B cell (primary cell): Measurements from ENCODE around the gene ACTR8. TPM values are rescaled to one million over a fixed set of nuclear protein-coding genes. Genes with fewer than 3 reads are reported as not detected.

Source experiments
- ATAC-seq: fragments of 200-7000 bp; cut with Tn5 transposase; one replicate; pipeline ENCODE4 v1.10.0; 2021; ENCODE audit warnings: low read depth, mild to moderate bottlenecking, moderate number of reproducible peaks, moderate library complexity
- CTCF ChIA-PET: fragments of 350-600 bp; sonication (Branson Sonifier 250); formaldehyde crosslinking; loops from one replicate; lab custom pipeline; 2021; ENCODE audit warnings: antibody characterized with exemption, inconsistent platforms; lab: Charles Lee
- POLR2A ChIA-PET: fragments of 350-600 bp; sonication (Branson Sonifier 250); formaldehyde crosslinking; loops from one replicate; lab custom pipeline; 2021; ENCODE audit warnings: antibody characterized with exemption; lab: Charles Lee
- DNase-seq: peaks from one replicate; pipeline ENCODE4 v3.0.0; 2013
- H2AFZ ChIP-seq: 2 replicates; pipeline ENCODE4 v1.6.1; 2012; ENCODE audit warnings: mild to moderate bottlenecking, low read depth, low read length; ENCODE audit not compliant: insufficient read depth, poor library complexity, severe bottlenecking
- H3K27ac ChIP-seq, 2 donors: 1 replicate in 1 of 2; 2 replicates in 1 of 2; pipeline ENCODE4 v1.5.1; 2012 to 2013; ENCODE audit warnings: low read length in 2 of 2, mild to moderate bottlenecking in 2 of 2, moderate library complexity in 1 of 2
- H3K27me3 ChIP-seq, 4 experiments: fragments of 200-600 bp in 1 of 4; sonication (generic) in 1 of 4; replicated peaks in 1 of 4; 1 replicate in 2 of 4; 2 replicates in 2 of 4; pipeline versions ENCODE4 v1.6.1 to v1.7.0; 2013 to 2016; ENCODE audit warnings: low read length in 3 of 4, mild to moderate bottlenecking in 2 of 4, mixed read lengths in 1 of 4, moderate library complexity in 1 of 4; ENCODE audit not compliant: insufficient read depth in 4 of 4, control insufficient read depth in 3 of 4; ENCODE audit errors: control extremely low read depth in 1 of 4
- H3K36me3 ChIP-seq, 2 experiments: replicated peaks in 1 of 2; 1 replicate in 1 of 2; 2 replicates in 1 of 2; pipeline versions ENCODE4 v1.6.1 to v1.7.1; 2013; ENCODE audit warnings: low read length in 1 of 2; ENCODE audit not compliant: insufficient read depth in 2 of 2, control insufficient read depth in 1 of 2; ENCODE audit errors: control extremely low read depth in 1 of 2, extremely low read depth in 1 of 2
- H3K4me1 ChIP-seq, 2 donors: fragments of 200-600 bp in 1 of 2; sonication (generic) in 1 of 2; 1 replicate in 1 of 2; 2 replicates in 1 of 2; pipeline versions ENCODE4 v1.5.1 to v1.6.1; 2013 to 2017; ENCODE audit warnings: low read length in 2 of 2; ENCODE audit not compliant: control insufficient read depth in 2 of 2, insufficient read depth in 2 of 2
- H3K4me2 ChIP-seq: replicated peaks from 2 replicates; pipeline ENCODE3; 2012; ENCODE audit warnings: mild to moderate bottlenecking, low read depth, low read length; ENCODE audit not compliant: poor library complexity, severe bottlenecking
- H3K4me3 ChIP-seq, 5 experiments: fragments of 200-600 bp in 1 of 5; sonication (generic) in 1 of 5; 1 replicate in 3 of 5; 2 replicates in 2 of 5; pipeline versions ENCODE4 v1.5.1 to v1.7.0; 2011 to 2016; ENCODE audit warnings: low read length in 4 of 5, mild to moderate bottlenecking in 4 of 5, low read depth in 2 of 5, control low read depth in 1 of 5, moderate library complexity in 1 of 5; ENCODE audit not compliant: insufficient read depth in 1 of 5; ENCODE audit errors: control extremely low read depth in 1 of 5, extremely low read depth in 1 of 5
- H3K79me2 ChIP-seq: fragments of 200-600 bp; sonication (generic); one replicate; pipeline ENCODE4 v1.6.0; 2016; ENCODE audit warnings: low read length; ENCODE audit not compliant: control insufficient read depth, insufficient read depth
- H3K9ac ChIP-seq: fragments of 200-600 bp; sonication (generic); 2 replicates; pipeline ENCODE4 v1.6.1; 2017; ENCODE audit warnings: mild to moderate bottlenecking, low read length, moderate library complexity
- H3K9me3 ChIP-seq, 3 donors: one replicate each; pipeline versions ENCODE4 v1.6.1 to v1.7.1; 2013; ENCODE audit warnings: low read length in 2 of 3; ENCODE audit not compliant: control insufficient read depth in 2 of 3, insufficient read depth in 1 of 3; ENCODE audit errors: control extremely low read depth in 1 of 3
- H4K20me1 ChIP-seq: 2 replicates; pipeline ENCODE4 v1.6.0; 2012; ENCODE audit warnings: mild to moderate bottlenecking, low read length; ENCODE audit not compliant: insufficient read depth, control insufficient read depth, poor library complexity, severe bottlenecking
- H3K27ac Mint-ChIP-seq: one replicate; pipeline ENCODE4 v1.8.0; 2021; ENCODE audit warnings: mixed read lengths
- H3K27me3 Mint-ChIP-seq: one replicate; pipeline ENCODE4 v1.8.0; 2021; ENCODE audit warnings: mixed read lengths
- H3K4me1 Mint-ChIP-seq: one replicate; pipeline ENCODE4 v1.8.0; 2021; ENCODE audit warnings: mixed read lengths
- H3K4me3 Mint-ChIP-seq: one replicate; pipeline ENCODE4 v1.8.0; 2021; ENCODE audit warnings: mixed read lengths
- H3K9me3 Mint-ChIP-seq: one replicate; pipeline ENCODE4 v1.8.0; 2022; ENCODE audit warnings: mixed read lengths; ENCODE audit not compliant: insufficient read depth
- CTCF ChIP-seq: fragments of 200-600 bp; IDR thresholded peaks from one replicate; pipeline ENCODE4 v1.8.0; 2022; ENCODE audit warnings: antibody characterized with exemption, mild to moderate bottlenecking
- EZH2 ChIP-seq: IDR thresholded peaks from 2 replicates; pipeline ENCODE4 v1.6.1; 2012; ENCODE audit warnings: borderline replicate concordance, low read depth, mild to moderate bottlenecking, moderate library complexity, low read length; ENCODE audit not compliant: insufficient read depth, poor library complexity, severe bottlenecking
- WGBS: methylation state at CpG from one replicate; pipeline ENCODE4 v1.1.5; 2013; ENCODE audit warnings: missing lambda C conversion rate; ENCODE audit not compliant: insufficient coverage; 5-methylcytosine and 5-hydroxymethylcytosine counted together
- intact Hi-C: fragments of 100-400 bp; cut with micrococcal nuclease; formaldehyde crosslinking; loops from one replicate; pipeline ENCODE4 v1.10.0; 2022
- polyA plus RNA-seq: library from polyadenylated mRNA; depleted of rRNA; stranded (reverse); fragments of >200 nt; gene quantifications from 2 replicates; pipeline ENCODE4 v1.2.3, GENCODE V29; 2012
- total RNA-seq, 2 donors: library from RNA; stranded (reverse); fragments of 120-200 nt in 1 of 2; gene quantifications; 1 replicate in 1 of 2; 2 replicates in 1 of 2; pipeline versions ENCODE4 v1.2.3 to v1.2.4, GENCODE V29; 2013 to 2022

Gene ACTR8
- total and polyA plus RNA-seq, 2 donors (not counting 1 experiment from before 2014, with no cell fraction given): 10.8 to 42.0 TPM

- Histone ChIP-seq H3K4me3 (no peak overlapping the region), H3K79me2 (no peaks in the 10 kb centered on the region), H4K20me1 (no peaks in the 10 kb centered on the region), H3K4me2 (no peak overlapping the region), H3K9me3 (no peaks in the 10 kb centered on the region), H3K27me3 (peaks cover 0 to 3% (median 0%) of the 10 kb centered on the region in 4 experiments), H3K9ac (no peak overlapping the region), H2AFZ (no peak overlapping the region), H3K36me3 (no peaks in the 10 kb centered on the region), H3K27ac (no peak overlapping the region), H3K4me1 (no peaks in the 10 kb centered on the region)
- 98% methylated on average over 6 of the region's 6 CpGs for WGBS
- ChIA-PET CTCF (no interaction called here), POLR2A (no interaction called here)
- no peak for DNase-seq
- intact Hi-C loops: no loop called here
- no peaks in the 10 kb centered on the region for H3K4me1 Mint-ChIP-seq
- H3K4me3 Mint-ChIP-seq: no peak overlapping the region
- no peak overlapping the region for H3K27ac Mint-ChIP-seq
- TF ChIP-seq EZH2: no peak
- no peak for TF ChIP-seq CTCF
- ATAC-seq: no peak
- no peaks in the 10 kb centered on the region for H3K9me3 Mint-ChIP-seq
- peaks cover 3% of the 10 kb centered on the region for H3K27me3 Mint-ChIP-seq
Observed at GRCh38 chr3:53834429-53835095, 47.4 kb downstream of the ACTR8 start.

- Histone ChIP-seq H4K20me1 (no peaks in the 10 kb centered on the region), H2AFZ (no peak overlapping the region), H3K36me3 (no peaks in the 10 kb centered on the region), H3K27ac (no peak overlapping the region), H3K4me3 (no peak overlapping the region), H3K9me3 (no peaks in the 10 kb centered on the region), H3K9ac (no peak overlapping the region), H3K79me2 (no peaks in the 10 kb centered on the region), H3K27me3 (peaks cover 0 to 3% (median 0%) of the 10 kb centered on the region in 4 experiments), H3K4me2 (no peak overlapping the region), H3K4me1 (no peaks in the 10 kb centered on the region)
- H3K9me3 Mint-ChIP-seq: no peaks in the 10 kb centered on the region
- H3K4me1 Mint-ChIP-seq: no peaks in the 10 kb centered on the region
- no peaks in the 10 kb centered on the region for H3K27me3 Mint-ChIP-seq
- ATAC-seq (no peak), DNase-seq (no peak)
- H3K27ac Mint-ChIP-seq: no peak overlapping the region
- POLR2A ChIA-PET: no interaction called here
- H3K4me3 Mint-ChIP-seq: no peak overlapping the region
- CTCF ChIA-PET: no interaction called here
- intact Hi-C loops: no loop called here
- 70% methylated on average over 2 of the region's 5 CpGs for WGBS
- TF ChIP-seq EZH2 (no peak), CTCF (no peak)
Observed at GRCh38 chr3:53833700-53834099, 48.3 kb downstream of the ACTR8 start.
